HFFc6 (cell line): ENCODE results near the gene SLC35E1. TPM values are rescaled to one million over a fixed set of nuclear protein-coding genes. Genes with fewer than 3 reads are reported as not detected.

ENCODE experiments used
- DNase-seq: peaks from one replicate; pipeline ENCODE4 v3.0.0-alpha.2; 2018
- H3K27ac Mint-ChIP-seq: 2 replicates; pipeline ENCODE4 v1.8.0; 2020; ENCODE audit warnings: mild to moderate bottlenecking, mixed read lengths
- H3K27me3 Mint-ChIP-seq: 2 replicates; pipeline ENCODE4 v1.8.0; 2021; ENCODE audit warnings: mild to moderate bottlenecking, moderate library complexity, mixed read lengths; ENCODE audit not compliant: insufficient read depth
- H3K36me3 Mint-ChIP-seq: 2 replicates; pipeline ENCODE4 v1.8.0; 2021; ENCODE audit warnings: low read depth, mixed read lengths
- H3K4me1 Mint-ChIP-seq: 2 replicates; pipeline ENCODE4 v1.8.0; 2020; ENCODE audit warnings: low read depth, mixed read lengths
- H3K4me3 Mint-ChIP-seq: 2 replicates; pipeline ENCODE4 v1.8.0; 2020; ENCODE audit warnings: mild to moderate bottlenecking, moderate library complexity, mixed read lengths
- H3K9me3 Mint-ChIP-seq: 2 replicates; pipeline ENCODE4 v1.8.0; 2020; ENCODE audit warnings: mild to moderate bottlenecking, mixed read lengths
- total RNA-seq, 6 experiments: library from RNA; stranded (reverse); fragmentation: NEBNext Ultra II Directional; extraction: Animal tissue kit (Norgen Biotek cat#: 25700); gene quantifications; 2 replicates in 1 of 6; 3 replicates in 5 of 6; pipeline ENCODE4 v1.2.3, GENCODE V29; 2021
- TF ChIP-seq, protein P1 (sequence below): fragments of 200-600 bp; sonication (generic); IDR thresholded peaks from 2 replicates; pipeline ENCODE4 v1.5.0; 2021; ENCODE audit warnings: antibody characterized with exemption, mild to moderate bottlenecking

Gene SLC35E1
- total RNA-seq, 6 experiments from 2014 or later = 44.2 to 67.1 (median 55.4) TPM

DNA sequence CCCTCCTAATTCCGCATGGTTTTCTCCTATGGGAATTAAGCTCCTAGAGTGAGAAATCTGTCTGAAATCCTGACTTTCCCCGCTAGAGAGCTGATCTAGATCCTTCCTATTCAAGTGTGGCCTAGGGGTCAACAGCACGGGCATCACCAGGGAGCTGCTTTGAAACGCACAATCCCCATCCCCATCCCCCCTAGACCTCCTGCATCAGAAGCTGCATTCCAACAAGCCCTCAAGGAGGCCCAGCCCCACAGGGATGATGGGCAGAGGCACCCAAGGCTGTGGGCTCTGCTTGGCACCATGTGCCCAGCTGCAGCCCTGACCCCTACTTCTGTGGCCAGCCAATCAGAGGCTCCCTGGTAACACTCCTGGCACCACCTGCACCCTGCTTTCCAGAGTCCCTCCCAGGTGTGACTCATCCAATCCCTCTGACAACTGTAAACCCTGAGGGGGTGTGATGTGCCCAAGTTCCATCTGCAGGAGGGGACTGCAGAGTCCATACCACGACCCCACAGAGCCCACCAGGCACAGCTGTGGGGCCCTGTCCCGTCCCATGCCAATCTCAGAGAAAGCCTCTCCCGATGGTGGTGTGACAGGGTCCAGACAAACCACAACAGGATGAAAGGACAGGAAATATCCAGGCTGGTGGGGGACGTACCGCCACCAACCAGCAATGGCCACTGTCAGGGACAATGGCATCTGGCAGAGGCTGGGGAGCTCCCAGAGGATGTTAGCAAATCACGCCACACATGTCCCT lies 19.8 kb upstream of the SLC35E1 start:
- Mint-ChIP-seq H3K27ac (no peak overlapping the region), H3K4me3 (no peak overlapping the region), H3K27me3 (no peaks in the 10 kb centered on the region), H3K4me1 (peaks cover 50% of the 10 kb centered on the region), H3K9me3 (no peaks in the 10 kb centered on the region), H3K36me3 (no peaks in the 10 kb centered on the region)
- TF ChIP-seq, protein P1, sequence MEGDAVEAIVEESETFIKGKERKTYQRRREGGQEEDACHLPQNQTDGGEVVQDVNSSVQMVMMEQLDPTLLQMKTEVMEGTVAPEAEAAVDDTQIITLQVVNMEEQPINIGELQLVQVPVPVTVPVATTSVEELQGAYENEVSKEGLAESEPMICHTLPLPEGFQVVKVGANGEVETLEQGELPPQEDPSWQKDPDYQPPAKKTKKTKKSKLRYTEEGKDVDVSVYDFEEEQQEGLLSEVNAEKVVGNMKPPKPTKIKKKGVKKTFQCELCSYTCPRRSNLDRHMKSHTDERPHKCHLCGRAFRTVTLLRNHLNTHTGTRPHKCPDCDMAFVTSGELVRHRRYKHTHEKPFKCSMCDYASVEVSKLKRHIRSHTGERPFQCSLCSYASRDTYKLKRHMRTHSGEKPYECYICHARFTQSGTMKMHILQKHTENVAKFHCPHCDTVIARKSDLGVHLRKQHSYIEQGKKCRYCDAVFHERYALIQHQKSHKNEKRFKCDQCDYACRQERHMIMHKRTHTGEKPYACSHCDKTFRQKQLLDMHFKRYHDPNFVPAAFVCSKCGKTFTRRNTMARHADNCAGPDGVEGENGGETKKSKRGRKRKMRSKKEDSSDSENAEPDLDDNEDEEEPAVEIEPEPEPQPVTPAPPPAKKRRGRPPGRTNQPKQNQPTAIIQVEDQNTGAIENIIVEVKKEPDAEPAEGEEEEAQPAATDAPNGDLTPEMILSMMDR = no peak
- no peak for DNase-seq

DNA sequence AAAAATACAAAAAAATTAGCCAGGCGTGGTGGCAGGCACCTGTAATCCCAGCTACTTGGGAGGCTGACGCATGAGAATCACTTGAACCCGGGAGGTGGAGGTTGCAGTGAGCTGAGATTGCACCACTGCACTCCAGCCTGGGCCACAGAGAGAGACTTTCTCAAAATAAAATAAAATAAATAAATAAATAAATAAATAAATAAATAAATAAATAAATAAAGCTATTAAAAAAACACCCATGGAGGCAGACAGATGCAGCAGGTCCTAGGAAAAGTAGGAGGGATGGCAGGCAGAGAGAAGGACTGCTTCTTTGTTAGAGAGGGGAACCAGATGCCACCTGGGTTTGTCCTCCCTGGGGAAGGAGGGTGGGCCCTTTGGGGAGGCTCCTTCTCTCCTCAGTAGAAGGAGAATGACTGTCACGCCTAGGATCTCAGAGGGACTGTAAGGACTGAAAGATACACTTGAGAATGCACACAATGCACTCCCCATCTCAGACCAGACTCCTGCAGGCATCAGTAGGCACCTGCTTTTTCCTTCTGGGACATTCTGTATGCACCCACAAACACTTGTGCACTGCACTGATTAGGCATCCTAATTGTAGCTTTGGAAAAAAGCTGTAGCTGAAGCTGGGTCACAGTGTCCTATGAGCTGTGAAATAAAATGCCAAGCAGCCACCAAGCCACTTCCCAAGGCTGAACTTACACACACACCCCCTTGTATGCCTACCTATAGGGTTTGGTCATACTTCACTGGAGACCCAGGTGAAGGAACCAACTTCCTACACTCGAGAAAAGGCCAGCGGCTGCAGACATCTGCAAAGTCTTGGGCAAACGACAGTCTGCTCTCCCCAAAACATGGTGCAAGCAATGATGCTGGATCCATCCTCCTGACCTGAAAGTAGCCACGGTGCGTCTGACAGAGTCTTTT lies 18.9 kb upstream of the SLC35E1 start:
- H3K27me3 Mint-ChIP-seq = no peaks in the 10 kb centered on the region
- peaks cover 58% of the 10 kb centered on the region for H3K4me1 Mint-ChIP-seq
- no peak for DNase-seq
- no peak overlapping the region for H3K27ac Mint-ChIP-seq
- no peaks in the 10 kb centered on the region for H3K36me3 Mint-ChIP-seq
- H3K4me3 Mint-ChIP-seq = no peak overlapping the region
- H3K9me3 Mint-ChIP-seq = no peaks in the 10 kb centered on the region
- TF ChIP-seq, protein P1 = no peak

DNA sequence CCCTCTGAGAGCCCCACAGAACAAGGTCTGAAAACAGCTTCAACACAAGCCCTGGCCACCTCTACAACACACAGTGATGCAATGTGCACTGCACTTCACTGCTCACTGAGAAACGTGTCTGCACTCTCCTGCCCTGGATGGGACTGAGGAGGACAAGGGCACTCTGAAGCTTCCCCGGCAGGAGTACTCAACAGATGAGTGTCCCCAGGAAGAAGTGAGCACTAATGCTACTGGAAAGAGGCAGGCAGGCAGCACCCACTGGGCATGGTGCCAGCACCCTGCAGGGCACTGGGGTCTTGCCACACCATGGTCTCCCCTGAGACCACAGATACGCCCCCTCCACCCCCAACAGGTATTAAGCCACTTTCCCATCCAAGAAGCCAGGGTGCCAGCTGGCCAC lies 17.7 kb upstream of the SLC35E1 start:
- no peak for DNase-seq

DNA sequence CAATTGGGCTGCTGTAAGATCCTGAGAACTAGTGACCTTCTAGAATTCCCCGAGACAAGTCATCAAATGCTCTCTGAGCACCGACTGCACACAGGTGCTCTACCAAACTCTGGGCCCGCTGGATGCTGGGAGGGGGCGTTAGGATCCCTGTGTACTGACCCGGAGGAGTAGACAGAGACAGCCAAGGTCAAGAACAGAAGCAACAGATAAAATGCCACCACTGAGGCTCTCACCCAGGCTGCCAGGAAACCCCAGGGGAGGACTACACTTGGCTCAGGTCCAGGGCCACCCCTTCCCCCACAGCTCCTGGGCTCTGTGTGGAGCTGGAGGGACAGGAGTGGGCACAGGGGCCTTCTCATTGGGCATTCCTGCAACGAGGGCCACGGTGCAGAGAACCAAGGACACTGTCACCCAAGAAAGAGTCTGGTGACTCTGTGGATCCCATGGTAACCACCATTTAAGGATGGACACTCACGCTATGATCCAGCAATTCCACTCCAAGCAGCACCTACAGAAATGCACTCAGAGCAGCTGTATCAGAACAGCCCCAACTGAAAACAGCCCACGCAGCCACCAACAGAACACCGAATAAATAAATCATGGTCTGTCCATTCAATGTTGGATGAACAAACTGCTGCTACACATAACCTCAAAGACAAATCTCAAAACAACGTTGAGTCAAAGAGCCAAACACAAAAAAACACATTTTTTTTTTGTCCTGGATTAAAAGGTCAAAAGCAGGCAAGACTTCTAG lies 16.8 kb upstream of the SLC35E1 start:
- peaks cover 75% of the 10 kb centered on the region for H3K4me1 Mint-ChIP-seq

More for the DNA sequence above, 17.7 kb upstream of the SLC35E1 start:
- Mint-ChIP-seq H3K4me1 (peaks cover 66% of the 10 kb centered on the region), H3K27ac (no peak overlapping the region), H3K4me3 (no peak overlapping the region), H3K9me3 (no peaks in the 10 kb centered on the region), H3K27me3 (no peaks in the 10 kb centered on the region), H3K36me3 (no peaks in the 10 kb centered on the region)
- TF ChIP-seq, protein P1 = no peak

More for the DNA sequence above, 16.8 kb upstream of the SLC35E1 start:
- no peak overlapping the region for H3K27ac Mint-ChIP-seq
- TF ChIP-seq, protein P1 = no peak
- H3K4me3 Mint-ChIP-seq = no peak overlapping the region
- DNase-seq = no peak
- H3K9me3 Mint-ChIP-seq = no peaks in the 10 kb centered on the region
- H3K27me3 Mint-ChIP-seq = no peaks in the 10 kb centered on the region
- H3K36me3 Mint-ChIP-seq = no peaks in the 10 kb centered on the region
